Glutamatergic neuron (in vitro differentiated cells): ENCODE measurements around the gene TP53I13. TPM values are rescaled to one million over a fixed set of nuclear protein-coding genes. Genes with fewer than 3 reads are reported as not detected.
A peak's percentile ranks its signal among the peaks of the same experiment; 100 is the strongest.

Source experiments
- DNase-seq: peaks from one replicate; pipeline ENCODE4 v3.0.0; 2022
- H3K27ac Mint-ChIP-seq: one replicate; pipeline ENCODE4 v1.8.0; 2020; ENCODE audit warnings: mild to moderate bottlenecking, mixed read lengths, inconsistent platforms; ENCODE audit not compliant: unreplicated experiment
- H3K27me3 Mint-ChIP-seq: one replicate; pipeline ENCODE4 v1.8.0; 2020; ENCODE audit warnings: mild to moderate bottlenecking, moderate library complexity, mixed read lengths, inconsistent platforms; ENCODE audit not compliant: unreplicated experiment
- H3K36me3 Mint-ChIP-seq: one replicate; pipeline ENCODE4 v1.8.0; 2020; ENCODE audit warnings: mild to moderate bottlenecking, mixed read lengths, inconsistent platforms; ENCODE audit not compliant: unreplicated experiment
- H3K4me1 Mint-ChIP-seq: one replicate; pipeline ENCODE4 v1.8.0; 2020; ENCODE audit warnings: mild to moderate bottlenecking, low read depth, mixed read lengths, inconsistent platforms; ENCODE audit not compliant: unreplicated experiment
- H3K4me3 Mint-ChIP-seq: one replicate; pipeline ENCODE4 v1.8.0; 2020; ENCODE audit warnings: mild to moderate bottlenecking, mixed read lengths, inconsistent platforms; ENCODE audit not compliant: unreplicated experiment
- H3K9me3 Mint-ChIP-seq: one replicate; pipeline ENCODE4 v1.8.0; 2020; ENCODE audit warnings: mild to moderate bottlenecking, moderate library complexity, mixed read lengths, inconsistent platforms; ENCODE audit not compliant: unreplicated experiment
- CTCF ChIP-seq: fragments of 200-600 bp; sonication (generic); IDR thresholded peaks from one replicate; pipeline ENCODE4 v1.5.0; 2021; ENCODE audit not compliant: partially characterized antibody, unreplicated experiment
- total RNA-seq: library from RNA; stranded (reverse); fragmentation: NEBNext Ultra II Directional; extraction: Animal tissue kit (Norgen Biotek cat#: 25700); gene quantifications from one replicate; pipeline ENCODE4 v1.2.1, GENCODE V29; 2021; ENCODE audit not compliant: unreplicated experiment

TP53I13 gene
- total RNA-seq, 1 donor from 2014 or later, result 14.3 TPM

DNA sequence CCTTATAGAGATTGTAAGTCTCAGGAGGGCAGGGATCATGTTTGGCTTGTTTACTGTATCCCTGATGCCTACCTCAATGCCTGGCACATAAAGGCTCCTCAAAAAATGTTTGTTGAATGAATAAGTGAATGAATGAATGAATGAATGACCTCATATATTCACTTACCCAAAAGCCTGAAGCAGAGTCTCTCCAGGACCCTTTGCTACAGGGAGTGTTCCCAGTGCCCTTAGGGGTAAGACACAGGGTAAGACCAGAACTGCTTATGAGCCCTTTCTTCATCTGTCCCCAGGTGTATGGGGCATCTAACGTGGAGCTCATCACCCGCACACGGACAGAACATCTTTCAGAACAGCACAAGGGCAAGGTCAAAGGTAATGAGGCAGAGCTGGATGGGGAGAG lies 41.9 kb downstream of the TP53I13 start:
- peaks cover 9% of the 10 kb centered on the region for H3K27me3 Mint-ChIP-seq
- H3K9me3 Mint-ChIP-seq, result peaks cover 9% of the 10 kb centered on the region
- peaks cover 4% of the 10 kb centered on the region for H3K4me1 Mint-ChIP-seq
- no peak overlapping the region for H3K4me3 Mint-ChIP-seq
- H3K36me3 Mint-ChIP-seq, result peaks cover 6% of the 10 kb centered on the region
- no peak for DNase-seq
- H3K27ac Mint-ChIP-seq, result no peak overlapping the region
- TF ChIP-seq CTCF, result no peak

DNA sequence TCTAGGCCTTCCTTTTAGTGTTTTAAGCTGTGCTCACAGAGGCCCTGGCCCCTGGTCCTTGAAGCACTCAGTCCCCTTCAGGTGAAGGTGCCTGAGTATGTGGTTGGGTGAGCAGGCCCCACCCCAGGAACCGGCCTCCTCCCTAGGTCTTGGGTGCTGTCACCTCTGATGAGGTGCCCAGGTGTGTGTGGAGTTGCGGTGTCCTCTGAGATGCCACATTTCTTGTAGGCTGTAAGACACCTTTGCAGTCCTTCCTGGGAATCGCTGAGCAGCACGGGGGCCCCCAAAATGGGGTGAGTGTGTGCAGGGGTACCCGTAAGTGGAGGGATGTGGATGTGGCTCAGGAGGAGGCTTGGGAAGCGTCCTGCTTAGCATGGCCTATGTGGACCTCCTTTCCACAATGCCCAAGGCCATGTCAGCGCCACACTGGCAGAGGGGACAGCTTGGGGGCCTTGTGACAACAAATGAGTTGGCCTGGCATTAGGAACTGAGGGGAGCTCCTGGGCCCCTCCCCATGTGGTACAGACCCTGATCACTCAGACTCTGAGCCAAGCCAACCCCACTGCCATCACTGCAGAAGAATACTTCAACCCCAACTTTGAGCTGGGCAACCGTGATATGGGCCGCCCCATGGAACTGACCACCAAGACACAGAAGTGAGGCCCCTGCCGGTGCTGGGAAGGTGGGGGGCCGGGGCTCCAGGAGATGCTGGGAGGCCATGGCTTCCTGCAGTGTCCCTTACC lies 43.0 kb downstream of the TP53I13 start:
- Mint-ChIP-seq H3K4me3 (no peak overlapping the region), H3K27ac (no peak overlapping the region), H3K9me3 (peaks cover 10% of the 10 kb centered on the region), H3K27me3 (peaks cover 12% of the 10 kb centered on the region), H3K36me3 (peaks cover 6% of the 10 kb centered on the region), H3K4me1 (peaks cover 6% of the 10 kb centered on the region)
- no peak for DNase-seq
- TF ChIP-seq CTCF, result no peak

DNA sequence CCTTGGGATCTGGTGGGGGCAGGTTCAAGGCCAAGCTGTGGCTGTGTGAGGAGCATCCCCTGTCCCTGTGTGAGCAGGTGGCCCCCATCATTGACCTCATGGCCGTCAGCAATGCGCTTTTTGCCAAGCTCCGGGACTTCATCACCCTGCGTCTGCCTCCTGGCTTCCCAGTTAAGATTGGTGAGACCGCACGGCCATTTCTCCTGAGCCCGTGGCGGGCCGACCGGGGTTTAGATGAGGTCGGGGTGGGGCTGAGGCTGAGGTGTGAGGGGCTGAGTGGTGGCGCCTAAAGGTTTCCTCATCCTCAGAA lies 43.5 kb downstream of the TP53I13 start:
- no peak overlapping the region for H3K27ac Mint-ChIP-seq
- peaks cover 6% of the 10 kb centered on the region for H3K36me3 Mint-ChIP-seq
- peaks cover 10% of the 10 kb centered on the region for H3K9me3 Mint-ChIP-seq
- no peak for DNase-seq
- no peak overlapping the region for H3K4me3 Mint-ChIP-seq
- peaks cover 16% of the 10 kb centered on the region for H3K27me3 Mint-ChIP-seq
- no peak for TF ChIP-seq CTCF
- peaks cover 6% of the 10 kb centered on the region for H3K4me1 Mint-ChIP-seq

DNA sequence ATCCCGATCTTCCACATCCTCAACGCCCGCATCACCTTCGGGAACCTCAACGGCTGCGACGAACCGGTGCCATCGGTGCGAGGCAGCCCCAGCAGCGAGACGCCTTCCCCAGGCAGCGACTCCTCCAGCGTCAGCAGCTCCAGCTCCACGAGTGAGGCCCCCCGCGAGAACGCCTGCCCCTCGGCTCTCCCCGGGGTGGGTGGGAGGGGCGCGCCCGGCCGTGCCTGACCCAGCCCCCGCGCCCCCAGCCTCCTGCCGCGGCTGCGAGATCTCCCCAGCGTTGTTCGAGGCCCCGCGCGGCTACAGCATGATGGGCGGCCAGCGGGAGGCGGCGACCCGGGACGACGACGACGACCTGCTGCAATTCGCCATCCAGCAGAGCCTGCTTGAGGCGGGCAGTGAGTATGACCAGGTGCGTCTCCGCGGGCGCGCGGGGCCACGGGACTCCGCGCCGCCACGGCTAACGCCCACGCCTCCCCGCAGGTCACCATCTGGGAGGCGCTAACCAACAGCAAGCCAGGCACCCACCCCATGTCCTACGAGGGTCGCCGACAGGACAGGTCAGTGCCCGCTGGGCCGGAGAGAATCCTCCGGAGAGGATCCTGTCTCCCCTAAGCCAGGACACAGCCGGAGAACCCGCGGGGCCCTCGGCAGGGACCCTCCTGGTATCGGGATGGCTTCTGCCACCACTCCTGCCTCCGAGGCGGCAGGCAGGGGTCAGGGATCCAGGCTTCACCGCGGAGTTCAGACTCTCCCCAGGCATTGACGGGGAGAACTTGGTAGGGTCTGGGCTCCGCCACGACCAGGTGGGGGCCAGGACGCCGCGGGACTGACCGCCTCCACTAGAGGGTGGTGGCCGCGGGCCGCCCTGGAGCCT lies 44.1 kb downstream of the TP53I13 start:
- Mint-ChIP-seq H3K27ac (no peak overlapping the region), H3K4me1 (peaks cover 6% of the 10 kb centered on the region), H3K27me3 (peaks cover 17% of the 10 kb centered on the region), H3K4me3 (no peak overlapping the region), H3K9me3 (peaks cover 10% of the 10 kb centered on the region), H3K36me3 (peaks cover 6% of the 10 kb centered on the region)
- no peak for TF ChIP-seq CTCF
- DNase-seq, result no peak

GRCh38 chr17:29613352-29613837 lies 44.9 kb downstream of the TP53I13 start:
- peak; percentile 98 for DNase-seq
- peaks cover 16% of the 10 kb centered on the region for H3K27me3 Mint-ChIP-seq

More at GRCh38 chr17:29613352-29613837, 44.9 kb downstream of the TP53I13 start:
- Mint-ChIP-seq H3K4me3 (no peak overlapping the region), H3K36me3 (peaks cover 6% of the 10 kb centered on the region), H3K27ac (peak overlapping the region; percentile 79), H3K4me1 (peaks cover 6% of the 10 kb centered on the region), H3K9me3 (peaks cover 7% of the 10 kb centered on the region)
- TF ChIP-seq CTCF, result peak; percentile 90
